Uterus (tissue), 2 donors: Measurements from ENCODE around the gene NCAM1.

Experiments
- POLR2A ChIP-seq, 2 donors: fragments of 450-650 bp; IDR thresholded peaks; one replicate each; pipeline ENCODE4 v1.6.1; 2016; ENCODE audit warnings: antibody characterized with exemption in 2 of 2, mild to moderate bottlenecking in 1 of 2, moderate library complexity in 1 of 2
- TF ChIP-seq, protein P1 (sequence below), 4 experiments: fragments of 200-600 bp in 2 of 4; fragments of 450-650 bp in 2 of 4; sonication (generic) in 2 of 4; IDR thresholded peaks; one replicate each; pipeline ENCODE4 v1.5.1; 2016 to 2019; ENCODE audit warnings: antibody characterized with exemption in 4 of 4, mild to moderate bottlenecking in 2 of 4, moderate library complexity in 1 of 4

DNA sequence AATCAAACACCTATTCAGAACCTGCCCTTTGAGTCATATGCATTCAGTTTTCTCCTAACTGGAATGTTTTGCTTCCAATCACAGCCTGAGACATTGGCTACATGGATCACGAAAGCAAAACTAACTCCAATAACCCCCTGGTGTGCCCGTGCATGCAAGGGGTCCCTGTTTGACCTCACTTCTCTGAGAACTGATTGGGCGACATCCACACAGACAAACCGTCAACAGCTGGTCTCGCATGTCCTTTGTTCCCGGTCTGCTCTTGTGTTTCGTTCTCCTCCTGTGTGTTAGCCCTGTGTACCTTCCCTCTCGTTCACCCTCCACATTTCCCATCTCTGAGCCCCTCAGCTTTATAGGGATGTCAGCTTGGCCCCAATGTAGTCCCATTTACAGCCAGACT lies 286.0 kb downstream of the NCAM1 start:
- TF ChIP-seq, protein P1, sequence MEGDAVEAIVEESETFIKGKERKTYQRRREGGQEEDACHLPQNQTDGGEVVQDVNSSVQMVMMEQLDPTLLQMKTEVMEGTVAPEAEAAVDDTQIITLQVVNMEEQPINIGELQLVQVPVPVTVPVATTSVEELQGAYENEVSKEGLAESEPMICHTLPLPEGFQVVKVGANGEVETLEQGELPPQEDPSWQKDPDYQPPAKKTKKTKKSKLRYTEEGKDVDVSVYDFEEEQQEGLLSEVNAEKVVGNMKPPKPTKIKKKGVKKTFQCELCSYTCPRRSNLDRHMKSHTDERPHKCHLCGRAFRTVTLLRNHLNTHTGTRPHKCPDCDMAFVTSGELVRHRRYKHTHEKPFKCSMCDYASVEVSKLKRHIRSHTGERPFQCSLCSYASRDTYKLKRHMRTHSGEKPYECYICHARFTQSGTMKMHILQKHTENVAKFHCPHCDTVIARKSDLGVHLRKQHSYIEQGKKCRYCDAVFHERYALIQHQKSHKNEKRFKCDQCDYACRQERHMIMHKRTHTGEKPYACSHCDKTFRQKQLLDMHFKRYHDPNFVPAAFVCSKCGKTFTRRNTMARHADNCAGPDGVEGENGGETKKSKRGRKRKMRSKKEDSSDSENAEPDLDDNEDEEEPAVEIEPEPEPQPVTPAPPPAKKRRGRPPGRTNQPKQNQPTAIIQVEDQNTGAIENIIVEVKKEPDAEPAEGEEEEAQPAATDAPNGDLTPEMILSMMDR (IDR thresholded peaks at IDR 0.05) = no peak
- TF ChIP-seq POLR2A (IDR thresholded peaks at IDR 0.05) = no peak
